Measurements from ENCODE around the gene ILF3. TPM values are rescaled to one million over a fixed set of nuclear protein-coding genes. Genes with fewer than 3 reads are reported as not detected.

Gene ILF3
- total and polyA plus RNA-seq, 2 donors (not counting 3 experiments of a cell fraction or from before 2014, with no cell fraction given), result 186 to 459 TPM

- Histone ChIP-seq H3K27me3 (ENCODE audit: control insufficient read depth in 2 of 2, insufficient read depth in 2 of 2, low read length in 2 of 2) (no peaks in the 10 kb centered on the region), H3K27ac (ENCODE audit: insufficient read depth, low read depth, low read length) (no peak overlapping the region), H3K9me3 (replicated peaks; ENCODE audit: control insufficient read depth, insufficient read depth, low read length) (no peaks in the 10 kb centered on the region), H4K20me1 (replicated peaks; ENCODE audit: control insufficient read depth, extremely low read depth, insufficient read depth, low read length) (peaks cover 12% of the 10 kb centered on the region), H3K4me1 (ENCODE audit: control insufficient read depth, extremely low read depth, insufficient read depth, low read length) (no peaks in the 10 kb centered on the region), H3K79me2 (ENCODE audit: control insufficient read depth, insufficient read depth, low read length) (peaks cover 99% of the 10 kb centered on the region), H3K4me2 (ENCODE audit: insufficient read depth, low read length) (no peak overlapping the region), H3K4me3 (replicated peaks in 1 of 3; ENCODE audit: insufficient read depth in 1 of 3, low read depth in 1 of 3, low read length in 3 of 3) (no peak overlapping the region), H3K9me1 (replicated peaks; ENCODE audit: control insufficient read depth, extremely low read depth, insufficient read depth, low read length) (no peaks in the 10 kb centered on the region), H3K36me3 (ENCODE audit: control insufficient read depth in 2 of 2, extremely low read depth in 1 of 2, insufficient read depth in 2 of 2, low read length in 2 of 2) (peaks cover 4 to 12% of the 10 kb centered on the region in 2 experiments), H2AFZ (ENCODE audit: low read depth, low read length) (no peak overlapping the region), H3K9ac (replicated peaks; ENCODE audit: extremely low read depth, insufficient read depth, low read length) (no peak overlapping the region)
- FAIRE-seq (no peak), DNase-seq (ENCODE audit: low read depth, low spot score) (no peak)
- no TSS peak for BruUV-seq (replicated peaks)
- intact Hi-C loops (cut with micrococcal nuclease), result no loop called here
- CTCF ChIA-PET, result interaction anchor here (0.8 to 1.6 kb wide), 5 partner anchors 12 to 202 kb away, joined by 3 to 5 read pairs (median 4); no protein-coding TSS in a partner anchor
- POLR2A ChIA-PET, result no interaction called here
- TF ChIP-seq POLR2A (IDR thresholded peaks at IDR 0.05; ENCODE audit: low read depth, low read length) (no peak), GATA2 (IDR thresholded peaks at IDR 0.05; ENCODE audit: insufficient read depth, insufficient read length, low read depth, low read length) (no peak), CTCF (IDR thresholded peaks at IDR 0.05; ENCODE audit: extremely low read depth in 1 of 2, insufficient read depth in 1 of 2, low read depth in 1 of 2, low read length in 2 of 2) (no peak), FOS (IDR thresholded peaks at IDR 0.05; ENCODE audit: borderline replicate concordance, insufficient read depth, low read length) (no peak), EZH2 (IDR thresholded peaks at IDR 0.05; ENCODE audit: borderline replicate concordance, low read depth, low read length, severe bottlenecking) (no peak), POLR2AphosphoS5 (IDR thresholded peaks at IDR 0.05; ENCODE audit: insufficient read depth, low read depth, low read length) (no peak)
- dilution Hi-C loops (cut with MboI; ENCODE audit: extremely low pct_ligation_motif_present, low sequenced_read_pairs), result no loop called here
Observed at GRCh38 chr19:10661946-10662345, 7.8 kb downstream of the ILF3 start.
